GM12864 (cell line): ENCODE results near the gene SPECC1L.

Experiments used
- DNase-seq: peaks from one replicate; pipeline ENCODE4 v3.0.0-alpha.2; 2011; ENCODE audit warnings: low read depth
- H3K4me3 ChIP-seq: 2 replicates; pipeline ENCODE4 v1.5.1; 2011; ENCODE audit warnings: mild to moderate bottlenecking, low read depth, low read length, control low read depth
- TF ChIP-seq, protein P1 (sequence below): IDR thresholded peaks from 2 replicates; pipeline ENCODE4 v1.5.1; 2011; ENCODE audit warnings: low read depth, mild to moderate bottlenecking, moderate library complexity, low read length, control low read depth, inconsistent platforms; ENCODE audit errors: missing control alignments

Gene SPECC1L

DNA sequence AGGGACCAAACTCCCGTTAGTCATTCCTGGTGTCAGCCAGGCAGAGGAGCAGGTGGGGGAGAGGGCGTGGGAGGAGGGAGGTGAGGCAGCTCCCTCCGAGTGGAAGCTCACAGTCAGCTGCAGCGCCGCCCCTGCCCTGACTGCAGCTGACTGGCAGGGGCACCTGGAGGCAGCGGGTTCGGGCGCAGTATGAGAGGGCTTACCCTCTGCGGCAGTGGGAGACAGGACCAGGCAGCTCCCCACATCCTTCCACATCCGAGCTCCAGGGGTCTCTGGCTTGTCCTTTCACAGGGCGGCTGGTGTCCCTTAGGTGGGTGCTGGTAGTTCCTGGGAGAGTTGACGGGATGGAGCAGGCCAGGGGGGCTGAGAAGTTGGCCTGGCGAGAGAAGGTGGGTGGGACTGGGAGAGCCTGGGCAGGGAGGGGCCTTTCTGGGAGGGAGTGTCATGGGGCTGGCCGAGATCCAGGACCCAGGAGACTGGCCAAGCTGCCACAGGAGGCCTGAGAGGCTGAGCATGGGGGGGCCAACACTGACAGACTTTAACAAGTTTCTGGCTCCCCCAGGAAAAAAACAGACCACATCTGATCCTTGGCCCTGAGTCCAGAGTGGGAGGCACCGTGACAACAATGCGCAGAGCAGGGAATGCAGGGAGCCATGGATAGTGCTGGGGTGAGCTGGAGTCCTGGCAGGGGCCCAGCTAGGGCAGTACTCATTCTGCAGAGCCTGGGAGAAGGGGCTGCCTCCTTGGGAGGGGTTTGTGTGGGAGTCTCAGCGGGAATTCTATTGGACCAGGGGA, 161.6 kb downstream of the SPECC1L start:
- TF ChIP-seq, protein P1, sequence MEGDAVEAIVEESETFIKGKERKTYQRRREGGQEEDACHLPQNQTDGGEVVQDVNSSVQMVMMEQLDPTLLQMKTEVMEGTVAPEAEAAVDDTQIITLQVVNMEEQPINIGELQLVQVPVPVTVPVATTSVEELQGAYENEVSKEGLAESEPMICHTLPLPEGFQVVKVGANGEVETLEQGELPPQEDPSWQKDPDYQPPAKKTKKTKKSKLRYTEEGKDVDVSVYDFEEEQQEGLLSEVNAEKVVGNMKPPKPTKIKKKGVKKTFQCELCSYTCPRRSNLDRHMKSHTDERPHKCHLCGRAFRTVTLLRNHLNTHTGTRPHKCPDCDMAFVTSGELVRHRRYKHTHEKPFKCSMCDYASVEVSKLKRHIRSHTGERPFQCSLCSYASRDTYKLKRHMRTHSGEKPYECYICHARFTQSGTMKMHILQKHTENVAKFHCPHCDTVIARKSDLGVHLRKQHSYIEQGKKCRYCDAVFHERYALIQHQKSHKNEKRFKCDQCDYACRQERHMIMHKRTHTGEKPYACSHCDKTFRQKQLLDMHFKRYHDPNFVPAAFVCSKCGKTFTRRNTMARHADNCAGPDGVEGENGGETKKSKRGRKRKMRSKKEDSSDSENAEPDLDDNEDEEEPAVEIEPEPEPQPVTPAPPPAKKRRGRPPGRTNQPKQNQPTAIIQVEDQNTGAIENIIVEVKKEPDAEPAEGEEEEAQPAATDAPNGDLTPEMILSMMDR: no peak
- DNase-seq: no peak
- H3K4me3 ChIP-seq: no peak overlapping the region

DNA sequence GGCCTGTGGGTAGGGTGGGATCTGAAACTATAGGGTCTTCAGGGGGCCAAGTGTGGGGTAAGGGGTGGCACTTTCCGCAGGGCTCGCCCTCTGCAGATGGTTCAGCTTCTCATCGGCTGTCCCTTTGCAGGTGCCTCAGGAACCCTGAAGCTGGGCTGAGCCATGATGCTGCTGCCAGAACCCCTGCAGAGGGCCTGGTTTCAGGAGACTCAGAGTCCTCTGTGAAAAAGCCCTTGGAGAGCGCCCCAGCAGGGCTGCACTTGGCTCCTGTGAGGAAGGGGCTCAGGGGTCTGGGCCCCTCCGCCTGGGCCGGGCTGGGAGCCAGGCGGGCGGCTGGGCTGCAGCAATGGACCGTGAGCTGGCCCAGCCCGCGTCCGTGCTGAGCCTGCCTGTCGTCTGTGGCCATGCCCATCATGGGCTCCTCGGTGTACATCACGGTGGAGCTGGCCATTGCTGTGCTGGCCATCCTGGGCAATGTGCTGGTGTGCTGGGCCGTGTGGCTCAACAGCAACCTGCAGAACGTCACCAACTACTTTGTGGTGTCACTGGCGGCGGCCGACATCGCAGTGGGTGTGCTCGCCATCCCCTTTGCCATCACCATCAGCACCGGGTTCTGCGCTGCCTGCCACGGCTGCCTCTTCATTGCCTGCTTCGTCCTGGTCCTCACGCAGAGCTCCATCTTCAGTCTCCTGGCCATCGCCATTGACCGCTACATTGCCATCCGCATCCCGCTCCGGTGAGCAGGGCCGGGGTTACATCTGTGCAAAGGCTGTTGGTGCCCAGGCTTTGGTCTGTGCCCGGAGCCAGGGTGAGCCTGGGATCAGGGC, 162.6 kb downstream of the SPECC1L start:
- no peak for DNase-seq
- H3K4me3 ChIP-seq: no peak overlapping the region; the same call in 1 of the 2 replicates

DNA sequence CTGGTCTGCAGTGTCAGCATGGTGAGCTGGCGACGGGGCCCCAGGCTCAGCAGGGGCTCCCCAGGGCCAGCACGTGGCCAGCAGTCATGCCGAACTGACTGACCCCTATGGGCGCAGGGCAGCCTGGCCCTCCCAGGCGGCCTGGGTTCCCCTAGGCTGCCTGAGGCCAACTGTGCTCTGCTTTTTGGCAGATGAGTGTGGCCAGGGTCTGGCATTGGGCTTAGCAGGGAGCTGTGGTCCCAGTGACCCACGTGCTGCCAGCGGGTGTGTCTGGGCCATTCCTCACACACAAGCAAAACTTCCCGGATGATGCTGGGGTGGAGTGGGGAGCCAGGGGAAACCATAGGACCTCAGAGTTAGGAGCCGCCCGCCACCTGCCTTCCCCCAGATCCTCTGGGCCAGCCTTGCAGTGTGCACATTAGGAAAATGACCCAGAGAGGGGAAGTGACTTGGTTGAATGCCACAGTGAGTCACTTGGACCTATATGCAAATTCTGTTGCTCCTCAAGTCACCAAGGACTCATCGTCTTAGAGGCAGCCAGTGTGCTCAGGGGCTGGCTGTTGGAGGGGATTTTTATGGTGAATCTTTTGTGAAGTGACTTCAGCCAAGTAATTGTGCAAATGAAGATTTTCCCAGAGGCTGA, 163.3 kb downstream of the SPECC1L start:
- peak overlapping the region; percentile 6 for H3K4me3 ChIP-seq
- DNase-seq: peak; percentile 89

More for the DNA sequence above, 162.6 kb downstream of the SPECC1L start:
- TF ChIP-seq, protein P1: no peak

DNA sequence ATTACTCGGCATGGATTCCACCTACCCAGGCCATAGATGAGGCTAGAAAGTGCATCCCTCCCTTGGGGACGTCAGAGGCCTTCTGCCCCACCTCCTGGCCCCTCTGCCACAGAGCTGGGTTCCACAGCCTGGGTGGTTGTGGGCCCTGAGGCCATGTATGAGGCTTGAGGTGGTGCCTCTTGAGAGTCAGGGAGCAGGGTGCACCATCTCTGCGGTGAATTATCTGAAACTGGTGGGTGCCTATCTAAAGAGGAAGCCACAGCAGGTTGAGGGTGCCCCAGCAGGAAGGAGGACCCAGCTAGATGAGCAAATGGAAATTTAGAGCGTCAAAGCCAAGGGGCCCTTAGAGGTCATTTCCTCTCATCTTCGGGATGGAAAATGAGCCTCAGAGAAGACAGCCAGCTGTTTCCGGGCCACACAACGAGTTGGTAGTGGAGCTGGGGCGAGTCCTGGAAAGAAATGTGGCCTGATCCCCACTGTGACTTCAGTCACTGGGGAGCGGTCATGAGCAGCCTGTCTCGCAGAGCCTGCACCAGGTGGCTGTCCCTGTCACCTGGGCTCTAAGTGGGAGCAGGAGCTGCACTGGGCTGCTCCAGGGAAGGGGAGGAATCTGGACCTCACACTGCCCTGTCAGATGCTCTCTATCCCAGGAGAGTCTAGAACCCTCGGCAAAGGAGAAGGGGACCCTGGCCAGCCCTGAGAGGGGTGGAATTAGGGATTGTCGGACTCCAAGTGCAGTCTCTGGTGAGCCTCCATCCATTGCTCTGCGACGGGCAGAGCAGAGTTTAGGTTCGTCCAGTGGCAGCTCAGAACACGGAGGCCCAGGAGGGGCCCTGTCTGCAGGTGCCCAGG, 164.1 kb downstream of the SPECC1L start:
- peak overlapping the region; percentile 33 for H3K4me3 ChIP-seq
- DNase-seq: peak; percentile 84
- TF ChIP-seq, protein P1: no peak

More for the DNA sequence above, 163.3 kb downstream of the SPECC1L start:
- TF ChIP-seq, protein P1: no peak

DNA sequence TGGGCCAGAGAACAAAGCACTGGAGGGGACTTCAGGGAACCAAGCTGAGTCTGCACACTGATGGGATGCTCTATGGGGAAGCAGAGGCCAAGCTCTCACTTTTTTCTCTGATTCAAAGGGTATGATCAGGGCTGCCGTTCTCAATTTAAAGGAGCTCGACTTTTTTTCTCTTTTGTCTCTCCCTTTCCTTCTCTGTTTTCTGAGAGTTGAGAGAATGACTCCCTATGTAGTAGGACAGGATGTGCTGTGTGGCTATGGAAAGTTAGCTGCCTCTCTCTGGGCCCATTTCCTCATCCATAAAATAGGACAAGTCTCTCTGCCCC, 164.7 kb downstream of the SPECC1L start:
- TF ChIP-seq, protein P1: no peak
- no peak for DNase-seq
- peak overlapping the region; percentile 33 for H3K4me3 ChIP-seq

DNA sequence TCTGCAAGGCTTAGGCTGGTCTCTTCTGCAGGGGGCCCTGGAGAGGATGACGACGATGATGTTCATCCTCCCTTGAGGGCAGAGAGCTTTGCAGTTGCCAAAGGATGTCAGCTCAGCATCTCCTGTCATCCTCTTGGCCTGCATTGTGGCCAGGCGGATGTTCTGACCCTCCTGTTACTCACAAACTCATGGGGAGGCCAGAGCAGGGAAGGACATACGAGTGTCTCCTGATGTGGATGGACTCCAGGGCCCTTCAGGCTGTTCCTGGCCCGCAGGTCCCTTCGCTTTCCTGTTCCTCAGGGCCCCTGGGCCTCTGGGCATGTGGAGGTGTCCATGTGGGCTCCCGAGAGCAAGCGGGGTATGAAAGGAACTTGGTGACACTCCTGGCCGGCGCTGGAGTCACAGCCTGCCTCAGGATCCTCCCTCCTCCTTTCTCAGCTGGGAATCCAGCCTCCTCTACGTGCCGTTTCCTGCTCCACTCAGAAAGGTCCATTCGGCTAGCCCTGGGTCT, 165.3 kb downstream of the SPECC1L start:
- no peak overlapping the region for H3K4me3 ChIP-seq
- TF ChIP-seq, protein P1: no peak
- no peak for DNase-seq
